Mucosa of descending colon (tissue), 3 donors: Measurements from ENCODE around the gene BCKDHB. TPM values are rescaled to one million over a fixed set of nuclear protein-coding genes. Genes with fewer than 3 reads are reported as not detected.
A peak's percentile ranks its signal among the peaks of the same experiment; 100 is the strongest.

Experiments
- ATAC-seq: fragments of 200-7000 bp; cut with Tn5 transposase; one replicate; pipeline ENCODE4 v1.9.1; 2020; ENCODE audit warnings: mild to moderate bottlenecking, moderate library complexity
- DNase-seq, 3 donors: peaks; one replicate each; pipeline ENCODE4 v3.0.0-alpha.2; 2020
- H3K36me3 ChIP-seq: fragments of 200-600 bp; one replicate; pipeline ENCODE4 v1.8.0; 2021; ENCODE audit warnings: low read depth, mild to moderate bottlenecking
- H3K4me1 ChIP-seq: fragments of 200-600 bp; one replicate; pipeline ENCODE4 v1.8.0; 2021; ENCODE audit warnings: low read depth, mild to moderate bottlenecking
- H3K4me3 ChIP-seq: fragments of 200-600 bp; one replicate; pipeline ENCODE4 v1.8.0; 2021; ENCODE audit warnings: mild to moderate bottlenecking
- H3K9me3 ChIP-seq: fragments of 200-600 bp; one replicate; pipeline ENCODE4 v1.8.0; 2021; ENCODE audit warnings: mild to moderate bottlenecking
- CTCF ChIP-seq: fragments of 200-600 bp; IDR thresholded peaks from one replicate; pipeline ENCODE4 v1.8.0; 2022; ENCODE audit warnings: antibody characterized with exemption, mild to moderate bottlenecking
- intact Hi-C, 2 donors: fragments of 100-400 bp; cut with DNase I in 1 of 2; cut with micrococcal nuclease in 1 of 2; formaldehyde crosslinking; loops; one replicate each; pipeline versions ENCODE4 v1.11.0 to v1.11.1; 2022; cut with DNase I, micrococcal nuclease
- total RNA-seq, 3 donors: library from RNA; stranded (reverse); fragmentation: NEBNext Ultra II Directional in 2 of 3; extraction: Animal tissue kit (Norgen Biotek cat#: 25700) in 2 of 3; gene quantifications; one replicate each; pipeline versions ENCODE4 v1.2.1 to v1.2.4, GENCODE V29; 2021 to 2023
- donor health status: DM: no; HTN: no; CAD: no; lungs with moderate emphysema.
- donor health status: DM: no; HTN: no; CAD: no.
- donor health status: DM: no; HTN: yes; CAD: no.

BCKDHB gene
- total RNA-seq, 3 donors from 2014 or later, result 25.8 to 49.7 (median 45.1) TPM

- H3K4me1 ChIP-seq, result no peaks in the 10 kb centered on the region
- ATAC-seq (peak; percentile 76), DNase-seq (peak; percentile 64 to 71 (median 69))
- intact Hi-C loops, result no loop called here
- TF ChIP-seq CTCF, result peak; percentile 27
- no peaks in the 10 kb centered on the region for H3K36me3 ChIP-seq
- no peak overlapping the region for H3K4me3 ChIP-seq
- no peaks in the 10 kb centered on the region for H3K9me3 ChIP-seq
Observed at GRCh38 chr6:80338201-80338836, 231.8 kb downstream of the BCKDHB start.

- H3K9me3 ChIP-seq, result no peaks in the 10 kb centered on the region
- H3K4me3 ChIP-seq, result no peak overlapping the region
- no peak for ATAC-seq
- intact Hi-C loops, result no loop called here
- H3K36me3 ChIP-seq, result no peaks in the 10 kb centered on the region
- DNase-seq, result no peak
- no peak for TF ChIP-seq CTCF
- H3K4me1 ChIP-seq, result no peaks in the 10 kb centered on the region
Observed at GRCh38 chr6:80339421-80339820, 232.9 kb downstream of the BCKDHB start.

- ATAC-seq, result no peak
Observed at GRCh38 chr6:80340280-80340679, 233.8 kb downstream of the BCKDHB start.

GRCh38 chr6:80340686-80341085 is 234.2 kb downstream of the BCKDHB start:
- intact Hi-C loops, result no loop called here
- Histone ChIP-seq H3K4me1 (no peaks in the 10 kb centered on the region), H3K4me3 (no peak overlapping the region), H3K36me3 (no peaks in the 10 kb centered on the region), H3K9me3 (no peaks in the 10 kb centered on the region)
- no peak for ATAC-seq
- no peak for DNase-seq
- no peak for TF ChIP-seq CTCF

More at GRCh38 chr6:80340280-80340679, 233.8 kb downstream of the BCKDHB start:
- no peaks in the 10 kb centered on the region for H3K4me1 ChIP-seq
- no peak for DNase-seq
- H3K4me3 ChIP-seq, result no peak overlapping the region
- intact Hi-C loops, result no loop called here
- TF ChIP-seq CTCF, result no peak
- no peaks in the 10 kb centered on the region for H3K36me3 ChIP-seq
- no peaks in the 10 kb centered on the region for H3K9me3 ChIP-seq

- DNase-seq, result no peak
- TF ChIP-seq CTCF, result no peak
- Histone ChIP-seq H3K4me1 (no peaks in the 10 kb centered on the region), H3K4me3 (no peak overlapping the region), H3K36me3 (no peaks in the 10 kb centered on the region), H3K9me3 (no peaks in the 10 kb centered on the region)
- no peak for ATAC-seq
- intact Hi-C loops, result no loop called here
Observed at GRCh38 chr6:80341330-80341729, 234.9 kb downstream of the BCKDHB start.

GRCh38 chr6:80343511-80343910 is 237.0 kb downstream of the BCKDHB start:
- Histone ChIP-seq H3K36me3 (no peaks in the 10 kb centered on the region), H3K4me3 (no peak overlapping the region), H3K4me1 (no peaks in the 10 kb centered on the region), H3K9me3 (no peaks in the 10 kb centered on the region)
- ATAC-seq (no peak), DNase-seq (no peak)
- intact Hi-C loops, result no loop called here
- no peak for TF ChIP-seq CTCF
